H9 (cell line): ENCODE measurements around the gene ZAP70. TPM values are rescaled to one million over a fixed set of nuclear protein-coding genes. Genes with fewer than 3 reads are reported as not detected.

Source experiments
- DNase-seq: peaks from one replicate; pipeline ENCODE4 v3.0.0-alpha.2; 2017
- H2AFZ ChIP-seq: one replicate; pipeline ENCODE4 v1.6.1; 2013; ENCODE audit warnings: mild to moderate bottlenecking, low read length, control low read depth, moderate library complexity
- H2AK5ac ChIP-seq: 2 replicates; pipeline ENCODE4 v1.6.1; 2013; ENCODE audit warnings: low read length, control low read depth, mixed read lengths; ENCODE audit not compliant: insufficient read length
- H2BK120ac ChIP-seq: one replicate; pipeline ENCODE4 v1.6.1; 2013; ENCODE audit warnings: low read depth, mild to moderate bottlenecking, low read length, control low read depth, inconsistent platforms; ENCODE audit not compliant: poor library complexity, severe bottlenecking
- H2BK12ac ChIP-seq: 2 replicates; pipeline ENCODE4 v1.6.1; 2013; ENCODE audit warnings: low read length, control low read depth, mixed read lengths, low read depth; ENCODE audit not compliant: insufficient read length
- H2BK15ac ChIP-seq: 2 replicates; pipeline ENCODE4 v1.6.1; 2013; ENCODE audit warnings: low read depth, low read length, control low read depth
- H2BK20ac ChIP-seq: one replicate; pipeline ENCODE4 v1.6.1; 2013; ENCODE audit warnings: low read depth, mild to moderate bottlenecking, low read length, control low read depth, inconsistent platforms; ENCODE audit not compliant: poor library complexity, severe bottlenecking
- H2BK5ac ChIP-seq: 2 replicates; pipeline ENCODE4 v1.6.1; 2013; ENCODE audit warnings: low read length, control low read depth, mixed read lengths; ENCODE audit not compliant: insufficient read length
- H3K14ac ChIP-seq: 2 replicates; pipeline ENCODE4 v1.6.1; 2013; ENCODE audit warnings: low read length, control low read depth; ENCODE audit not compliant: insufficient read depth
- H3K18ac ChIP-seq: 2 replicates; pipeline ENCODE4 v1.6.1; 2013; ENCODE audit warnings: low read depth, mild to moderate bottlenecking, mixed read lengths, low read length, control low read depth; ENCODE audit not compliant: insufficient read length
- H3K23ac ChIP-seq: 2 replicates; pipeline ENCODE4 v1.6.1; 2013; ENCODE audit warnings: low read length, control low read depth, mixed read lengths, low read depth; ENCODE audit not compliant: insufficient read length
- H3K23me2 ChIP-seq: 2 replicates; pipeline ENCODE4 v1.6.1; 2013; ENCODE audit warnings: low read depth, mild to moderate bottlenecking, mixed read lengths, low read length, control low read depth; ENCODE audit not compliant: insufficient read length, poor library complexity, severe bottlenecking
- H3K27ac ChIP-seq: 2 replicates; pipeline ENCODE4 v1.5.1; 2013; ENCODE audit warnings: low read length, control low read depth, mixed read lengths, low read depth; ENCODE audit not compliant: insufficient read length
- H3K27me3 ChIP-seq: 2 replicates; pipeline ENCODE4 v1.6.1; 2013; ENCODE audit warnings: low read length, control low read depth, inconsistent platforms; ENCODE audit not compliant: insufficient read depth
- H3K4ac ChIP-seq: 2 replicates; pipeline ENCODE4 v1.6.1; 2013; ENCODE audit warnings: low read depth, mild to moderate bottlenecking, control low read depth, inconsistent platforms, low read length, moderate library complexity
- H3K4me1 ChIP-seq: 2 replicates; pipeline ENCODE4 v1.6.1; 2013; ENCODE audit warnings: low read length, control low read depth, inconsistent platforms; ENCODE audit not compliant: insufficient read depth
- H3K4me2 ChIP-seq: 2 replicates; pipeline ENCODE4 v1.6.1; 2013; ENCODE audit warnings: low read length, control low read depth, mixed read lengths; ENCODE audit not compliant: insufficient read length, insufficient read depth
- H3K56ac ChIP-seq: 2 replicates; pipeline ENCODE4 v1.6.1; 2013; ENCODE audit warnings: low read depth, mild to moderate bottlenecking, mixed read lengths, low read length, control low read depth; ENCODE audit not compliant: insufficient read length
- H3K79me1 ChIP-seq: 2 replicates; pipeline ENCODE4 v1.6.1; 2013; ENCODE audit warnings: low read depth, mild to moderate bottlenecking, moderate library complexity, low read length, control low read depth, inconsistent platforms; ENCODE audit not compliant: insufficient read depth, poor library complexity, severe bottlenecking
- H3K79me2 ChIP-seq: 2 replicates; pipeline ENCODE4 v1.6.1; 2013; ENCODE audit warnings: low read length, control low read depth, inconsistent platforms; ENCODE audit not compliant: insufficient read depth
- H3K9ac ChIP-seq: 2 replicates; pipeline ENCODE4 v1.6.1; 2013; ENCODE audit warnings: low read length, control low read depth, mixed read lengths; ENCODE audit not compliant: insufficient read length; ENCODE audit errors: extremely low read depth
- H3K9me3 ChIP-seq: one replicate; pipeline ENCODE4 v1.6.1; 2013; ENCODE audit warnings: low read depth, low read length, inconsistent platforms; ENCODE audit not compliant: control insufficient read depth
- H3T11ph ChIP-seq: one replicate; pipeline ENCODE4 v1.6.1; 2013; ENCODE audit warnings: mild to moderate bottlenecking, low read length, control low read depth, inconsistent platforms
- H4K20me1 ChIP-seq: one replicate; pipeline ENCODE4 v1.6.1; 2013; ENCODE audit not compliant: control insufficient read depth, insufficient read length, insufficient read depth
- H4K5ac ChIP-seq: 2 replicates; pipeline ENCODE4 v1.6.1; 2013; ENCODE audit warnings: low read depth, mild to moderate bottlenecking, mixed read lengths, low read length, control low read depth; ENCODE audit not compliant: insufficient read length
- H4K8ac ChIP-seq: replicated peaks from 2 replicates; pipeline ENCODE4 v1.6.1; 2013; ENCODE audit warnings: low read length, control low read depth, mixed read lengths, low read depth; ENCODE audit not compliant: insufficient read length
- H4K91ac ChIP-seq: 2 replicates; pipeline ENCODE4 v1.6.1; 2013; ENCODE audit warnings: low read depth, mild to moderate bottlenecking, moderate library complexity, mixed read lengths, low read length, control low read depth; ENCODE audit not compliant: insufficient read length
- H3K27ac Mint-ChIP-seq, 3 experiments: 2 replicates in 2 of 3; 3 replicates in 1 of 3; pipeline ENCODE4 v1.8.0; 2020 to 2021; ENCODE audit warnings: mixed read lengths in 3 of 3, mild to moderate bottlenecking in 1 of 3, moderate library complexity in 1 of 3
- H3K27me3 Mint-ChIP-seq: 2 replicates; pipeline ENCODE4 v1.8.0; 2021; ENCODE audit warnings: low read depth, mild to moderate bottlenecking, moderate library complexity, mixed read lengths
- H3K36me3 Mint-ChIP-seq, 3 experiments: 2 replicates in 2 of 3; 3 replicates in 1 of 3; pipeline ENCODE4 v1.8.0; 2020 to 2021; ENCODE audit warnings: low read depth in 3 of 3, mixed read lengths in 3 of 3; ENCODE audit not compliant: insufficient read depth in 1 of 3
- H3K4me1 Mint-ChIP-seq, 2 experiments: 2 replicates each; pipeline ENCODE4 v1.8.0; 2020; ENCODE audit warnings: mixed read lengths in 2 of 2
- H3K4me3 Mint-ChIP-seq, 2 experiments: 2 replicates in 1 of 2; 3 replicates in 1 of 2; pipeline ENCODE4 v1.8.0; 2020 to 2021; ENCODE audit warnings: mild to moderate bottlenecking in 2 of 2, mixed read lengths in 2 of 2, moderate library complexity in 1 of 2
- H3K9me3 Mint-ChIP-seq, 2 experiments: 2 replicates in 1 of 2; 3 replicates in 1 of 2; pipeline ENCODE4 v1.8.0; 2020; ENCODE audit warnings: mild to moderate bottlenecking in 2 of 2, mixed read lengths in 2 of 2, moderate library complexity in 1 of 2
- CTCF ChIP-seq: fragments of 200-600 bp; sonication (generic); conservative IDR thresholded peaks from 3 replicates; pipeline ENCODE4 v1.8.0; 2021; ENCODE audit warnings: antibody characterized with exemption, mild to moderate bottlenecking
- WGBS: extraction: QIAGEN DNeasy Blood & Tissue Kit; methylation state at CpG from one replicate; pipeline ENCODE4 v1.1.7; 2013; ENCODE audit warnings: missing lambda C conversion rate, low lambda C conversion rate, mixed read lengths; ENCODE audit not compliant: insufficient read length; ENCODE audit errors: extremely low coverage; 5-methylcytosine and 5-hydroxymethylcytosine counted together
- total RNA-seq: library from RNA; stranded (reverse); gene quantifications from 2 replicates; pipeline ENCODE4 v1.2.1, GENCODE V29; 2021

ZAP70 gene
- total RNA-seq, 1 experiment from 2014 or later, result 0.24 TPM

DNA sequence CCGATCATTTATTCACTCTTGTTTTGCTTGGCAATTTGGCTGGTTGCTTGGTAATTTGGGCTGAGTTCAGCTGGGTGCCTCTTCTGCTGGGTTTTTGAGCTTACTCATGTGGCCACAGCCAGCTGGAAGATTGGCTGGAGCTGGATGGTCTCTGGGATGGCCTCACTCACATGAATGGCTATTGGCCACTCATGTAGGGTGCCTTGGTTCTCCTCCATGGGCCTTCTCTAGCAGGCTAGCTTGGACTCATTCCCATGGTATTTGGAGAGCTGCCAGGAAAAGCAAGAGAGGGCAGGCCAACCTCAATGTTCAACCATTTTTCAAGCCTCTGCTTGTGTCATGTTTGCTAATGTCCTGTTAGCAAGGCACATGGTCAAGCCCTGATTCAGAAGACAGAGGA, 16.9 kb downstream of the ZAP70 start:
- Histone ChIP-seq H2AFZ (no peak overlapping the region), H4K20me1 (no peaks in the 10 kb centered on the region), H3K56ac (no peak overlapping the region), H2BK120ac (no peak overlapping the region), H3T11ph (no peak overlapping the region), H3K27ac (no peak overlapping the region), H2BK20ac (no peak overlapping the region), H3K14ac (no peak overlapping the region), H3K79me1 (no peaks in the 10 kb centered on the region), H3K4ac (no peak overlapping the region), H2BK12ac (no peak overlapping the region), H3K18ac (no peak overlapping the region), H2BK15ac (no peak overlapping the region), H2AK5ac (no peak overlapping the region), H2BK5ac (no peak overlapping the region), H3K27me3 (no peaks in the 10 kb centered on the region), H3K9me3 (no peaks in the 10 kb centered on the region), H4K8ac (no peak overlapping the region), H4K91ac (no peak overlapping the region), H4K5ac (no peak overlapping the region), H3K23me2 (no peaks in the 10 kb centered on the region), H3K9ac (no peak overlapping the region), H3K4me2 (no peak overlapping the region), H3K4me1 (no peaks in the 10 kb centered on the region), H3K79me2 (no peaks in the 10 kb centered on the region), H3K23ac (no peak overlapping the region)
- no peak for TF ChIP-seq CTCF
- WGBS, result no CpG with 5 or more reads among the region's 1 CpG
- no peak for DNase-seq
- H3K9me3 Mint-ChIP-seq, result peaks cover 0 to 2% of the 10 kb centered on the region in 2 experiments; a peak in 2 of 5 replicates
- no peaks in the 10 kb centered on the region; the same call in none of the 2 replicates for H3K27me3 Mint-ChIP-seq
- H3K4me1 Mint-ChIP-seq, result no peaks in the 10 kb centered on the region
- no peaks in the 10 kb centered on the region; a peak in 2 of 7 replicates for H3K36me3 Mint-ChIP-seq
- H3K4me3 Mint-ChIP-seq, result no peak overlapping the region
- peak overlapping the region in 1 of 3 experiments; percentile 48; a peak in 1 of 7 replicates for H3K27ac Mint-ChIP-seq
